Spinal cord (tissue), 10 donors: ENCODE results near the gene STOX2. TPM values are rescaled to one million over a fixed set of nuclear protein-coding genes. Genes with fewer than 3 reads are reported as not detected.

Experiments used
- DNase-seq, 6 donors: peaks; one replicate each; pipeline versions ENCODE4 v3.0.0 to v3.0.0-alpha.2; 2013 to 2015; ENCODE audit warnings: low spot score in 6 of 6, low read depth in 4 of 6
- H3K27ac ChIP-seq: one replicate; pipeline ENCODE4 v1.5.1; 2013; ENCODE audit warnings: low read depth, low read length, control low read depth
- H3K27me3 ChIP-seq: one replicate; pipeline ENCODE4 v1.6.1; 2013; ENCODE audit warnings: low read length; ENCODE audit not compliant: control insufficient read depth, insufficient read depth
- H3K36me3 ChIP-seq: one replicate; pipeline ENCODE4 v1.6.1; 2013; ENCODE audit warnings: low read length; ENCODE audit not compliant: control insufficient read depth, insufficient read depth
- H3K4me1 ChIP-seq: one replicate; pipeline ENCODE4 v1.6.1; 2013; ENCODE audit warnings: low read length; ENCODE audit not compliant: control insufficient read depth, insufficient read depth
- H3K4me3 ChIP-seq: one replicate; pipeline ENCODE4 v1.5.1; 2013; ENCODE audit warnings: low read depth, low read length, control low read depth
- H3K9me3 ChIP-seq: one replicate; pipeline ENCODE4 v1.6.1; 2013; ENCODE audit warnings: low read length; ENCODE audit not compliant: control insufficient read depth, insufficient read depth
- WGBS: methylation state at CpG from one replicate; pipeline ENCODE4 v1.1.5; 2013; ENCODE audit warnings: missing lambda C conversion rate; ENCODE audit not compliant: insufficient coverage; 5-methylcytosine and 5-hydroxymethylcytosine counted together
- polyA plus RNA-seq, 2 donors: library from polyadenylated mRNA; unstranded; fragments of 120-200 nt; gene quantifications; one replicate each; pipeline ENCODE4 v1.2.1, GENCODE V29; 2013; ENCODE audit not compliant: insufficient read length in 2 of 2
- total RNA-seq, 2 donors: library from RNA; depleted of rRNA in 1 of 2; stranded (reverse); fragments of 120-200 nt in 1 of 2; fragments of >200 nt in 1 of 2; gene quantifications; one replicate each; pipeline versions ENCODE4 v1.2.3 to v1.2.4, GENCODE V29; 2013 to 2014
- donor health status: healthy.

The STOX2 gene
- total and polyA plus RNA-seq, 4 donors = 25.9 to 38.7 (median 31.0) TPM

DNA sequence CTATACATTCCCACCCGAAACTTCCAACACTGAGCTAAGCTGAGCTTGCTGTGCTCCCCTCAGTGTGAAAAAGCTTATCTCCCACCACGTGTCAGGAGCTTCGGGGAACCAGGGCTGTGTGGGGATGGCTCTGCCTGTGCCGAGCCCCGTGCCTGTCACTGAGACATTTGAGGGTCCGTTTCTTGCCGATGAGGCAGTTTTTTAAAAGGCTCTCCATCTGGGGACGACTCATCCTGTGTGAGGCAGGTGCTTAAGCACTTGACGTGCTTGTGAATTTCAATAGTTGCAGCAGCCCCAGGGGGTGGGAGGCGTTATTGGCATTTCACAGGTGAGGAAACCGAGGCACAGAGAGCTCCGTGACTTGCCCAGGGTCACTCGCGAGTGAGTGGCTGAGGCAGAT, 151.8 kb downstream of the STOX2 start:
- Histone ChIP-seq H3K4me3 (no peak overlapping the region), H3K9me3 (no peaks in the 10 kb centered on the region), H3K27me3 (no peaks in the 10 kb centered on the region), H3K36me3 (no peaks in the 10 kb centered on the region), H3K27ac (no peak overlapping the region), H3K4me1 (no peaks in the 10 kb centered on the region)
- DNase-seq = no peak
- 80% methylated on average over 11 of the region's 14 CpGs for WGBS

DNA sequence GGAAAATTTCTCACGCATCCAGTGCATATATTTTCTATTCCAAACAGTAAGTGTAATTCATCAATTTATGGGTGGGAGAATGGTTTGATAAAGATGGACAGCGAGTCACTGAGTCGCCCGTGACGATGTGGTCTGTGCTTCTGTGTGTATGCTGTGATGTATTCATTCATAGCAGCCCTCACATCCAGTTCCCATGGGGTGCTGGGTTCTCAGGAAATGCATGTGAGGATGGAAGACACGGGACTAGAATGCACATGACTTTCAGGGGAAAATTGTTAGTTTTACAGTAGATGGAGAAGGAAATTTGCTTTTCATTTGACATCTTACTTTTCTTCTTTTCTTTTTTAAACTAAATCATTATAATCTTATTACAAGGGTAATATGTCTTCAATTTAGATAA, 152.9 kb downstream of the STOX2 start:
- Histone ChIP-seq H3K9me3 (no peaks in the 10 kb centered on the region), H3K36me3 (no peaks in the 10 kb centered on the region), H3K27me3 (no peaks in the 10 kb centered on the region), H3K27ac (no peak overlapping the region), H3K4me3 (no peak overlapping the region), H3K4me1 (no peaks in the 10 kb centered on the region)
- no CpG with 5 or more reads among the region's 6 CpGs for WGBS
- DNase-seq = no peak

DNA sequence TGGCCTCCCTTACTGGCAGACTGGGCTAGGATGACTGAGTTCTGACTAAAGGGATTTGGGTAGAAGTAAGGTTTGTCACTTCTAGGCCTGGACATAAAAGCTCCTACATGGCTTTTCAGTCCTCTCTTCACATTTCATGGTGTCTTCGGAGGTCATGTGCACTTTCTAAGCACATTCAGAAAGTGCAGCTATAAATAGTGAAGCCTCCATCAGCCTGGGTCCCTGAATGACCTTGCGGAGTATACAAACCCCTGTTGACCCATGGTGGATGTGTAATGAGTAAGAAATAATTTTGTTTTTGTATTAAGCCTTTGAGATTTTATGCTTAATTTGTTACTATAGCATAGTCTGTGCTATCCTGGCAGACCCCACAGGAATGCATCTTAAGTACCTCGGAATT, 154.0 kb downstream of the STOX2 start:
- Histone ChIP-seq H3K36me3 (no peaks in the 10 kb centered on the region), H3K4me1 (no peaks in the 10 kb centered on the region), H3K27ac (no peak overlapping the region), H3K4me3 (no peak overlapping the region), H3K27me3 (no peaks in the 10 kb centered on the region), H3K9me3 (no peaks in the 10 kb centered on the region)
- no peak for DNase-seq
- no CpG with 5 or more reads among the region's 3 CpGs for WGBS

DNA sequence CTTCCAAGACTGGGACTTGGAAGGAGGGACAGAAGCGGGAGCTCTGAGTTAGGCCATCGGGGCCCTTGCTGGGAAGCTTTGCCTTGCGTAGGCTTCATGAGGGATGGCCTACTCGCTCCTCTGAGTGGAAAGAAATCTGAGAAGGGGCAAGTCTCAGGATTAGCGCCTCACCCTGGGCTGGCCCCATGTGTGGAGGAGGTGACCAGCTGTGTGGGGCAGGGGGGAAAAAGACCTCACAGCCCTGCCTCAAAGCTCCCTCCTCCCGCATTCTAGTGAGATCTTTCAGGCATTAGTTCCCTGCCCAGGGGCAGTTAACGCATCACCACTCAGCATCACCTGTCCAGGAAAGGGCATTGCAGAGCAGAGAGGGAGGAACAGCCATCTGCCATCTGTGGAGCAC, 156.5 kb downstream of the STOX2 start:
- 87% methylated on average over 4 of the region's 7 CpGs for WGBS
- H3K36me3 ChIP-seq = peaks cover 3% of the 10 kb centered on the region
- no peak for DNase-seq
- H3K27me3 ChIP-seq = no peaks in the 10 kb centered on the region
- H3K9me3 ChIP-seq = no peaks in the 10 kb centered on the region
- no peak overlapping the region for H3K4me3 ChIP-seq
- H3K4me1 ChIP-seq = no peaks in the 10 kb centered on the region
- H3K27ac ChIP-seq = no peak overlapping the region

DNA sequence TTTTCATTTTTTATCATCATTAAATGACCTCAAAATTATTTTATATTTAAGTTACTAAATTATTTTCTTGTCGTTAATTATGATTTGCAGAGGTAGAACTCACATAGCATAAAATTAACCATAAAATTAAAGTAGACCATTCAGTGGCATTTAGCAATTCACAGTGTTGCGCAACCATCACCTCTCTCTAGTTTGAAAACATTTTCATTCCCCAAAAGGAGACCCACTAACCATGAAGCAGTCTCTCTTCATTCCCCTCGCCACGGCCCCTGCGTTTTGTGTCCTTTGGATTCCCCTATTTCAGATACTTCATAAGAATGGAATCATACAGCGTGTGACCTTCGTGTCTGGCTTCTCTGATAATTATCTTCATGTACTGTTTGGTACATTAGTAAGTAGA, 157.7 kb downstream of the STOX2 start:
- 95% methylated on average over 4 of the region's 7 CpGs for WGBS
- no peak for DNase-seq
- Histone ChIP-seq H3K9me3 (no peaks in the 10 kb centered on the region), H3K27me3 (no peaks in the 10 kb centered on the region), H3K27ac (no peak overlapping the region), H3K36me3 (peaks cover 3% of the 10 kb centered on the region), H3K4me1 (no peaks in the 10 kb centered on the region), H3K4me3 (no peak overlapping the region)

GRCh38 chr4:184064877-184065276, 159.8 kb downstream of the STOX2 start:
- no peaks in the 10 kb centered on the region for H3K4me1 ChIP-seq
- no peak for DNase-seq
- no peak overlapping the region for H3K4me3 ChIP-seq
- no peaks in the 10 kb centered on the region for H3K9me3 ChIP-seq
- WGBS = 100% methylated on average over 1 of the region's 5 CpGs
- no peak overlapping the region for H3K27ac ChIP-seq
- H3K27me3 ChIP-seq = no peaks in the 10 kb centered on the region
- H3K36me3 ChIP-seq = peaks cover 3% of the 10 kb centered on the region

GRCh38 chr4:184066584-184067300, 161.6 kb downstream of the STOX2 start:
- peaks cover 3% of the 10 kb centered on the region for H3K36me3 ChIP-seq
- no peak for DNase-seq
- H3K9me3 ChIP-seq = no peaks in the 10 kb centered on the region
- 40% methylated on average over 2 of the region's 9 CpGs for WGBS
- no peaks in the 10 kb centered on the region for H3K27me3 ChIP-seq
- H3K4me3 ChIP-seq = no peak overlapping the region
- H3K27ac ChIP-seq = no peak overlapping the region
- no peaks in the 10 kb centered on the region for H3K4me1 ChIP-seq

GRCh38 chr4:184067931-184068554, 162.9 kb downstream of the STOX2 start:
- no peaks in the 10 kb centered on the region for H3K4me1 ChIP-seq
- peaks cover 3% of the 10 kb centered on the region for H3K36me3 ChIP-seq
- WGBS = no CpG with 5 or more reads among the region's 9 CpGs
- no peaks in the 10 kb centered on the region for H3K9me3 ChIP-seq
- no peak overlapping the region for H3K27ac ChIP-seq
- DNase-seq = peak in 1 of 6 donors; percentile 41
- H3K27me3 ChIP-seq = no peaks in the 10 kb centered on the region
- H3K4me3 ChIP-seq = no peak overlapping the region
